ENCODE results near the gene SPATS2.
A peak's percentile ranks its signal among the peaks of the same experiment; 100 is the strongest.
"Not testable (repeated sequence)": the region's sequence is repeated elsewhere in the genome, so short reads cannot be mapped to it uniquely, and the experiment has no call there.

The SPATS2 gene

DNA sequence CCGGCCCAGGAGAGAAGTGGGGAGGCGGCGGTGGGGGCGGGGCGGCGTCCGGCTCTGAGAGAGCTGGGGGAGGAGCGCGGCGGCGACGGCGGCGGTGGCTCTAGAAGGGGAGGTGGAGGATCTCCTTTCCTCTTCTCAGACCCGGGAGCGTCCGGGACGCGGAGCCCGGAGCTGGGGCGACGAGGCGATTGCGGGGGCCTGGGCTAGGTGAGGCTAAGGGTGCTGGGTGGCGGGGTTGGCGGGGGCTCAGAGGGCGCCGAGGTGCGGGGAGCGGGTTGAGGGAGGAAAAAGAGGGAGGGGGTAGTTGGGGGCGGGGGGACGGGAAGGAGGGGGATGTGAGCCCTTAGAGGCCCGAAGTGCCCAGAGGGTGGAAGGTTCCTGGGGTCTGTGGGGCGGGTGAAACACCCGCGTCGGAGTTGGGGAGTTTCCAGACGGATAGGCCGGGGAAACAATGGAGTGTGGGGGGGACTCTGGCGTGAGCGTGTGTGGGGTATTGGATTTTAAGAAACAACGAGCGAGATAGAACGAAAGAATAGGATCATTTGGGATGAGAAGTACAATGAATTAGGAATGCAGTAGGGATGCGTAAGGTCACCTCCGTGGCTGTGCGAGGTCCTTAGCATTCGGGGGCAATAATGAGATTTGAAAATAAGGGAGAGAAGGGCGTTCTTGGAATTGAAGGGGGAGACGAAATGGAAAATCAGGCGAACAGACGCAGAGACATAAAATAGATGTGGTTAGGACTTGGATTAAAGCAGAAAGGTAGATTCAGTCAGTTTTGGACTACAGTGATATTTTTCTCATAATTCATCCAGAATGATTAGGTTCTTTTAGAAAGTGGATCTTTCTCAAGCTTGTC, at the start of gene SPATS2:
Gene SPATS2, plus strand, starts transcription at position 82 of the 859 bp plus-strand sequence. CDS start 93,551 bp downstream, outside the sequence.
- DNase-seq (ENCODE audit: low read depth): no peak

DNA sequence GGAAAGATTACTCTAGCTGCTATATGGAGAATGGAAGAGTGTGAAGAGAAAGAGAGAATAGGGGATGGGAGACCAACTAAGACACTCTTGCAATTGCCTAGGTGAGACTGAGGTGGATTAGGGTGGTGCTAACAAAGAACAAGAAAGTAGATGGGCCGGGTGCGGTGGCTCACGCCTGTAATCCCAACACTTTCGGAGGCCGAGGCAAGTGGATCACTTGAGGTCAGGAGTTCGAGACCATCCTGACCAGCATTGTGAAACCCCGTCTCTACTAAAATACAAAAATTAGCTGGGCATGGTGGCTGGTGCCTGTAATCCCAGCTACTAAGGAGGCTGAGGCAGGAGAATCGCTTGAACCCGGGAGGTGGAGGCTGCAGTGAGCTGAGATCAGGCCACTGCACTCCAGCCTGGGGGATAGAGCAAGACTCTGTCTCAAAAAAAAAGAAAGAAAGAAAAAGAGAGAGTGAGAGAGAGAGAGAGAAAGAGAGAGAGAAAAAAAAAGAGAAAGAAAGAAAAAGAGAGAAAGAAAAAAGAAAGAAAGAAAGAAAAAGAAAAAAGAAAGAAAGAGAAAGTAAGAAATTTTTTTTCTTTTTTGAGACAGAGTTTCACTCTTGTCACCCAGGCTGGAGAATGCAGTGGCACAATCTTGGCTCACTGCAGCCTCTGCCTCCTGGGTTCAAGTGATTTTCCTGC, 46.7 kb upstream of the SPATS2 start:
- not testable (repeated sequence) for DNase-seq (ENCODE audit: low read depth)

DNA sequence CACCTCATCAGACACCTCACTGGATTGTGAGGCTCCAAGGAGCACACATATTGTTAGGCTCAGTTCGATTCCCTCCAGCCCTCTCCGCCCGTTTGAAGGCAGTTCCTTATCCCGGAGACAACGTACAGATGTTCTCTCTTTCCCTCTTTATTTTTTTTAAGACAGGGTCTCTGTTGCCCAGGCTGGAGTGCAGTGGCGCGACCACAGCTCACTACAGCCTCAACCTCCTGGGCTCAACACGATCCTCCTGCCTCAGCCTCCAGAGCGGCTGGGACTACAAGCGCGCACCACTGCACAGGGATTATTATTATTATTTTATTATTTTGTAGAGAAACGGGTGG, 44.9 kb upstream of the SPATS2 start:
- DNase-seq (ENCODE audit: low read depth): no peak

DNA sequence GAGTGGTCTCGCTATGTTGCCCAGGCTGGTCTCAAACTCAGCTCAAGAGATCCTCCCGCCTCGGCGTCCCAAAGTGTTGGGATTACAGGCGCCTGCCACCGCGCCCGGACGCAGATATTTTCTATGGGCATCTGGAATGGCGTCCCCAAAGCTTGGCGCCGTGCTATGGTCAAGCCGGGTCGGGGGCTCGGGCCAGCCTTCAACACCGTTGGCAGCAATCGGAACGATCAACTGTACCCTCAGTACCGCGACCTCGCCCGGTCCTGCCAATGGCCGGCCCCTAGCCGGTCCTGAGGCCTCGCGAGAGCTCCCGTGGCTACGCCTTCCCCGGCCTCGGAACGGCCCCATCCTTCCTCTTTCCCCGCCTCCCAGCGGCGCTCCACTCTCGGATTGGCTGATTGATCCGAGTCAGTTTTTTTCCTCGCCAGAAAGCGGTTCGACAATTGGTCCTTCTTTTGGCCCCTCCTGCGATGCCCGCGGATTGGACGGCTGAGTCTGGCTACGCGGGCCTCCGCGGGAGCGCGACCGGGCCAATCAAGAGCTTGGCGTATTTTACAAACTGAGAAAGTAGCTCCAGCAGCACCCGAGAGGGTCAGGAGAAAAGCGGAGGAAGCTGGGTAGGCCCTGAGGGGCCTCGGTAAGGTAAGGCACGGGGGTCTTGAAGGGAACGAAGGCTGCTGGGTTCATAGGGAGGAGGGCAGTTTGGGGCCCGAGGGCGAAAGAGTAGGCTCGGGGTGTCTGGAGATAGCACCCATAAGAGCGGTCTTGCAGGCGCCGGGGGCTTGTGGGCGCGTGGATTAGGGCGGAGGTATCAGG, 44.3 kb upstream of the SPATS2 start, which contains the start of gene TROAP:
Gene TROAP, plus strand, starts transcription at position 548 of the 816 bp plus-strand sequence. CDS start 354 bp downstream, outside the sequence.
- DNase-seq (ENCODE audit: low read depth): peak; percentile 94

DNA sequence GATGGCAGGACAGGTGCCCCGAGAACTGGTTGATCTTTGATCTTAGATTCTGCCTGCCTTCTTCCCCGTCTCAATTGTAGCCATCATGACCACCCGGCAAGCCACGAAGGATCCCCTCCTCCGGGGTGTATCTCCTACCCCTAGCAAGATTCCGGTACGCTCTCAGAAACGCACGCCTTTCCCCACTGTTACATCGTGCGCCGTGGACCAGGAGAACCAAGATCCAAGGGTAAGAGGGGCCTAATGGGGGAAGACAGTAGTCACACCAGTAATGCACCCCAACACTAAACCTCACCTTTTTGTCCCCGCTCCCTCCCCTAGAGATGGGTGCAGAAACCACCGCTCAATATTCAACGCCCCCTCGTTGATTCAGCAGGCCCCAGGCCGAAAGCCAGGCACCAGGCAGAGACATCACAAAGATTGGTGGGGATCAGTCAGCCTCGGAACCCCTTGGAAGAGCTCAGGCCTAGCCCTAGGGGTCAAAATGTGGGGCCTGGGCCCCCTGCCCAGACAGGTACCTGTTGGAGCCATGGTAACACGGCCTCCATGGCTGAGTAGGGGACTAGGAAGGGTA, 43.7 kb upstream of the SPATS2 start:
- DNase-seq (ENCODE audit: low read depth): no peak

DNA sequence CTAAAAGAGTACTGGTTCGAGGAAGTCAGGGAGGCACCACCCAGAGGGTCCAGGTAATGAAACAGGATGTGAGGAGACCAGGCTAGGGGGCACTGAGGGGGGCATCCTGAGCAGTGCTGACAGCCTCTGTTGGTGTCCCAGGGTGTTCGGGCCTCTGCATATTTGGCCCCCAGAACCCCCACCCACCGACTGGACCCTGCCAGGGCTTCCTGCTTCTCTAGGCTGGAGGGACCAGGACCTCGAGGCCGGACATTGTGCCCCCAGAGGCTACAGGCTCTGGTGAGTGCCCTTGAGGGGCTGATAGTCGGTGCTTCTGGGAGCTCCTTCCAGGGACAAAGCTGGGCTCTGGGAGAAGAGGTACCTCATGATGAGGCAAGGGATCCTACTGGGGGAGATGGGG, 41.7 kb upstream of the SPATS2 start:
- DNase-seq (ENCODE audit: low read depth): no peak

DNA sequence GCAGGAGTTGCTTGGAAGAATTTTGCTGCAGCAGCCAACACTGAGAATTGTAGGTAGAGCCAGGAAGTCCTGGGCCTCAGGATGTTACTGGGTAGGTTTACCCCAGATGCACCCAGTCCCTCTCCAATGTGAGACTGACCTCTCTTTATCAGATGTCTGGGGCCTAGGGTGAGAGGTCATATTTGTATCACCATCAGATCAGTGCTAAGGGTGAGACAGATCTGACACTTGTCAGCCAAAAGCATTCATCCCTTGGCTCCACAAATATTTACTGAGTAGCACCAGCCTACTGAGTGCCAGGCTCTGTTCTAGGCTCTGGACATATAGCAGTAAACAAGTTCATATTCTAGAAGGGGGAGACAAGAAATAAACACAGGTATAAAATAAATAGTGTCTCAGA, 39.9 kb upstream of the SPATS2 start:
- no peak for DNase-seq (ENCODE audit: low read depth)

DNA sequence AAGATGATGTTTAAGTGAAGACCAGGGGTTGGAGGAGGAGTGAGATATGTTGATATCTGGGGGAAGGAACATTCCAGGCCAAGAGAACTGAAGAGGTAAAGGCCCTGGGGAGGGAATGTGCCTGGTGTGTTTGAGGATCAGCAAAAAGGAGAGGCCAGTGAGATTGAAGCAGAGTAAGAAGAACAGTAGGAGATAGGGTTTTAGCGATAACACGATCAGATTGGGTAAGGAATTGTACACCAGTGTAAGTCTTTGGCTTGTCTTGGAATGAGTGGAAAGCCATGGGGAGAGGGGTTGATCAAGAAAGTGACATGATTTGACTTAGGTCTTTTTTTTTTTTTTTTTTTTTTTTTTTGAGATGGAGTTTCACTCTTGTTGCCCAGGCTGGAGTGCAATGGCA, 39.4 kb upstream of the SPATS2 start:
- no peak for DNase-seq (ENCODE audit: low read depth)

DNA sequence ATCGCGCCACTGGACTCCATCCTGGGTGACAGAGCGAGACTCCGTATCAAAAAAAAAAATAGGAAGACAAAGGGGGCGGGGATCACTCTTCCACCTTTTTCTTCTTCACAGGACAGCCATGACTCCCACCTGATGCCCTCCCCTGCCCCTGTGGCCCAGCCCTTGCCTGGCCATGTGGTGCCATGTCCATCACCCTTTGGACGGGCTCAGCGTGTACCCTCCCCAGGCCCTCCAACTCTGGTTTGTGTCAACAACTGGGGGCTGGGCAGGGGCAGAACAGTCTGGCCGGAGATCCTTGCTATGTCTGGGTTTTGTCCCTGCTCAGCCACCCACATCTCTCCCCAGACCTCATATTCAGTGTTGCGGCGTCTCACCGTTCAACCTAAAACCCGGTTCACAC, 38.4 kb upstream of the SPATS2 start:
- DNase-seq (ENCODE audit: low read depth): no peak

DNA sequence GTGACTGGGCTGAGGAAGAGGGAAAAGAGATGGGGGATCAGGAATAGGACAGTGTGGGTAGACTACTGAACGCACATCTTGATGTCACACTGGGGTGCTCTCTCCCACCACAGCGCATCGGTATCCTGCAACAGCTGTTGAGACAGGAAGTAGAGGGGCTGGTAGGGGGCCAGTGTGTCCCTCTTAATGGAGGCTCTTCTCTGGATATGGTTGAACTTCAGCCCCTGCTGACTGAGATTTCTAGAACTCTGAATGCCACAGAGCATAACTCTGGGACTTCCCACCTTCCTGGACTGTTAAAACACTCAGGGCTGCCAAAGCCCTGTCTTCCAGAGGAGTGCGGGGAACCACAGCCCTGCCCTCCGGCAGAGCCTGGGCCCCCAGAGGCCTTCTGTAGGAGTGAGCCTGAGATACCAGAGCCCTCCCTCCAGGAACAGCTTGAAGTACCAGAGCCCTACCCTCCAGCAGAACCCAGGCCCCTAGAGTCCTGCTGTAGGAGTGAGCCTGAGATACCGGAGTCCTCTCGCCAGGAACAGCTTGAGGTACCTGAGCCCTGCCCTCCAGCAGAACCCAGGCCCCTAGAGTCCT, 37.1 kb upstream of the SPATS2 start:
- no peak for DNase-seq (ENCODE audit: low read depth)

DNA sequence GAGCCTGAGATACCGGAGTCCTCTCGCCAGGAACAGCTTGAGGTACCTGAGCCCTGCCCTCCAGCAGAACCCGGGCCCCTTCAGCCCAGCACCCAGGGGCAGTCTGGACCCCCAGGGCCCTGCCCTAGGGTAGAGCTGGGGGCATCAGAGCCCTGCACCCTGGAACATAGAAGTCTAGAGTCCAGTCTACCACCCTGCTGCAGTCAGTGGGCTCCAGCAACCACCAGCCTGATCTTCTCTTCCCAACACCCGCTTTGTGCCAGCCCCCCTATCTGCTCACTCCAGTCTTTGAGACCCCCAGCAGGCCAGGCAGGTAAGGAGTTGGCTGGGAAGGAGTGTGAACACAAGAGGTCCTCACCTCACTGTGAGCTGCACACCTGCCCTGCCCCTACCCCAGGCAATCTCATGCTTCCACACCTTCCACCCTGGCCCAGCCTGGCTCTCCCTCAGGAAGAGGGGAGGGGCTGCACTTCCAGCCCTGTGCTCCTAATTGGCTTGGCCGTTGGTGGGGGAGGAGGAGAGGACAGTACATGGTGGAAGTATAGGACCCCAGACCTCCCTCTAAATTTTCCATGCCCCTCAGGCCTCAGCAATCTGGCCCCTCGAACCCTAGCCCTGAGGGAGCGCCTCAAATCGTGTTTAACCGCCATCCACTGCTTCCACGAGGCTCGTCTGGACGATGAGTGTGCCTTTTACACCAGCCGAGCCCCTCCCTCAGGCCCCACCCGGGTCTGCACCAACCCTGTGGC, 36.5 kb upstream of the SPATS2 start:
- DNase-seq (ENCODE audit: low read depth): no peak

DNA sequence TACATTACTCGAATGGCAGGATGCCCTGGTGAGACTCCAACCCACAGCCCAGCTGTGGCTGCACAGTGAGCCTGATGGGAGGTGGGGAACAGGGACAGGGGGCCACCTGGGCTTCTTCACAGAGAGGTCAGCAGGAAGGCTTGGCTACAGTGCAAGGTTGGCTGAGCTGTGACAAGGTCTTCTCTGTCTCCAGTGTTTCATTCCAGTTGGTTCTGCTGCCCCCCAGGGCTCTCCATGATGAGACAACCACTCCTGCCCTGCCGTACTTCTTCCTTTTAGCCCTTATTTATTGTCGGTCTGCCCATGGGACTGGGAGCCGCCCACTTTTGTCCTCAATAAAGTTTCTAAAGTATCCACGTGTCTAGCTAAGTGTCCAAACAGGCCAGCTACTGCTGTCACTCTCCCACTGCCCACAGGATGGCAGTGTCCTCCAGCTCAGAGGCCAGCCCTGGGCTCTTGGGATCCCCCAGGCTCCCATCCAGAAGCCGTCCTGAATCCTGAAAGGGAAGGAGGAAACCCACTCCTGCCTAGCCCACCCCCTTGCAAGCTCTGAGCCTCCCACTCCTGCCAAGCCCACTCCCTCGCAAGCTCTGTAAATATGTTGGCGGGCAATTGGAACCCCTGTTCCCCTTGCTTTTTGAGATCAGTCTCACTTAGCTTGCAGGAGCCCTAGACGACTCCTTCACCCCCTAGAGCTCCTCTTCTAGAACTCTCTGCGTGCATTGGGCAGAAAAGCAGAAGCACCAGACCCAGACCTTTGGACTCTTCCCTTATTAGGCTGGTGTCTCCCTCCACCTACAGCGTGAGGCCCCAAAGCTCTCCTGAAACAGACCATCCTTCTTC, 35.7 kb upstream of the SPATS2 start:
- DNase-seq (ENCODE audit: low read depth): no peak

DNA sequence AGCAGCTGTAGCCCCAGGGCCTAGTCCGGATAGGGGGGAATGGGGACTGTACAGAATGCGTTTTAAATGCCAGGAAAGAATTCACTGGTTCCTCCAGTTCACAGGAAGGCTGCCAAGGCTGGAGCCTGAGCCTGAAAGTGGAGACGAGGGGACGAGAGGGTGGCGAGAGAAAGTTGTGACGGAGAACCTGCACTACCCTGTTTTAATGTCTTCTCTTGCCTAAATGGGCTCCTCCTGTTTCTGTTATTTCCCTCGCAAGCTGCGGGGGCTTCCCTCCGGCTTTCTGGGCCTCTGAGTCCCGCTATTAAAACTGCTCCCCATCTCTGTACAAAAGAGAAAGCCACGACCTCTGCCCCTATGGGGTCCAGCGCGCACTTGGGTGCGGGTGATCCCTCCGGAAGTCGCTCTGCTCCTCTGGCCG, 34.8 kb upstream of the SPATS2 start:
- no peak for DNase-seq (ENCODE audit: low read depth)

DNA sequence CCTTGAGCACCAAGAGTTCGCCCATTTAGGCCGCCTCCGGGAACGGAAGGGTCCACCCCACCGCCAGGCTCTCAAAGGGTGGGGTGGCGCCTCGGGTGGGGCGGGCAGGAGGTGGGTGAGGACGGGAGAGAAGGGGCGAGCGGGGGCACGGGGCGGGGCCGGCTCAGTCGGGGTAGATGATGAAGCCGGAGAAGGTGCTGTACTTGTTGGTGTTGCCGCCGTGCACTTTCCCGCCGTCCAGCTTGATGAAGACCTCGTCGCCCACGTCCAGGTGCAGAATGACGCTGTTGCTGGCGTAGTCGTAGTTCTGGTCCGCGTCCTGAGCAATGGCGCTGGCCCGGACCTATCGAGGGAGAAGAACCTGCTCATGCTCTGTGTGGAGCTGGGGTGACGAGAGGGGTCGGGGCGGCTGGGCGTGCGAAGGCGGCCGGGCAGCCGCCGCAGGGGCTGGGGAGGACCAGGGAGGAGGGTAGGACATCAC, 34.3 kb upstream of the SPATS2 start:
- no peak for DNase-seq (ENCODE audit: low read depth)

DNA sequence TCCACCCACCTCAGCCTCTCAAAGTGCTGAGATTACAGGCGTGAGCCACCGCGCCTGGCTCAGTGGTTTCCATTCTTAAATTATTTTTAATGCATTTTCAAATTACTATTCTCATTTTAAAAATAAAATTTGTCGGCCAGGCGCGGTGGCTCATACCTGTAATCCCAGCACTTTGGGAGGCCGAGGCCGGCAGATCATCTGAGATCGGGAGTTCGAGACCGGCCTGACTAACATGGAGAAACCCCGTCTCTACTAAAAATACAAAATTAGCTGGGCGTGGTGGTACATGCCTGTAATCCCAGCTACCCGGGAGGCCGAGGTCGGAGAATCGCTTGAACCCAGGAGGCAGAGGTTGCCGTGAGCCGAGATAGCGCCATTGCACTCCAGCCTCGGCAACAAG, 33.5 kb upstream of the SPATS2 start:
- DNase-seq (ENCODE audit: low read depth): not testable (repeated sequence)

DNA sequence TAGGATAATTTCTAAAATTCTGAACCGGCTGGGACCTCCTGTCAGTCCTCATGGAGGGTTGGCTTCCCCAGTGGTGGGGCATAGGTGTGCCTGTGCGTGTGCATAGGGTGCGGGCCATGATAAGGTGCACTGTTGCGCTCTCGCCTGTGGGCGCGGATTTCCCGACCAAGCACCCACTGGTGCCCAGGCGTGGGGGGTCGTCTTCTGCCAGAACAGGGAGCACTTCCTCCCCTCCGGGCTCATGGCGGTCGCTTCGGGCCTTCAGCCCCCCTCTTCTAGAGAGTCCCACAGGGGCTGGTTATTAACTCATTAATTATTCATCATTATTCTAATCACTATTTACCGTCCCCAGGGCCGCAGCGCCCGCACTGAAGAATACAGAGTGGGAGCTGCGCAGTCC, 33.0 kb upstream of the SPATS2 start:
- no peak for DNase-seq (ENCODE audit: low read depth)

DNA sequence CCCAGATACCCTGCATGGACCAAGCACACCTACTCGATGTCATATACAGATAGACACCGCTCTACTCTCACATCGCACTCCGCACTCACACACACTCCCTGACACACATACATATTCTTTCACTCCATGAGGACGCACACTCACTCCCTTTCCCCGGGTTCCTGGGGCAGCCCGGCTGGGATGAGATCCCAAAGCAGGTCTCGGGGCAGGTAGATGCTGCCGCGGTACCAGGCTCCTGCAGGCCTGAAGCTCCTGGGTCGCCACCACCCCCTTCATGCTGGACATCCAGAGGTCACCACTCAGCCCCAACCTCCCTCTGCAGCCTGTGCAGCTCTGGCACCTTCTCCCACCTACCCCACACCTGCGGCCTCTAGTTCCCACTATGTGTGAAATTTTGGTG, 32.6 kb upstream of the SPATS2 start:
- no peak for DNase-seq (ENCODE audit: low read depth)

DNA sequence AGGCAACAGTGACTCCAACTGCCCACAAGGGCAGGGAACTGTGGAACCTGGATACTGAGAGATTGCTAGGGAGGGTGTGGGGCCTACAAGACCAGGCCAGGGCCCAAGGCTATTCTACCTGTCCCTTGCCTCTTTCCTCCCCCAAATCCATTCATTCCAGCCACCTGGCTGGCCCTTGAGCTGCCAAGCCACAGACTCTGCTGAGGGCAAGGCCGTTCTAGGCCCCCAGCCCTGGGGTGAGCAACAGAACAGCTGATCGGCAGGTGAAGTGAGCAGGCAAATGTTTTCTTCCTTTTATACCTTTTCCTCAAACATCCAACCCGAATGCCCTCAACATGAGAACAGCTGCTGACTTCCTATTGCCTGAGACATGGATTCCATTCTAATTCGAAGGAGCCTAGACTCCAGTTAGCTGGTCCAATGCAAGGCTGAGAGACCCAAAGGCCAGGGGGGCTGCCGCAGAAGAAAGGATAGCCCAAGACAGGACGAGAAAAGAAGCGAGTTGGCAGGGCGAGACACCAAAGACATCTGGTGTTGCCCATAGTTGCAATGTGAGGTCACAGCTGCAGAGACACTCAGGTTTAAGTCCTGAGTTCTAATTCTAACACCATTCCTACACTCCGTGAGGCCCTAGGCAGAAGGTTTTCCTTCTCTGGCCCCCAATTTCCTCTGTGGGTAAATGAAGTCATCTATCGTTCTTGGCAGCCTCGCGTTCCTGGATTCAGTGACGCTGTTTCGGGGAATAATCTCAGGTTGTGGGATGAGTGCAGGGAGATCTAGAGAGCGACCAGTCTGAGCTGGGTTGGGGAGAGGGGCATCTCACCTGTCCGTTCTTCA, 31.9 kb upstream of the SPATS2 start:
- no peak for DNase-seq (ENCODE audit: low read depth)
